ENCODE data around the gene MORN2.

MORN2 gene

GRCh38 chr2:38922389-38922788, 46.6 kb downstream of the MORN2 start:
- Histone ChIP-seq H3K36me3 (ENCODE audit: control insufficient read depth in 2 of 2, insufficient read depth in 1 of 2, low read length in 2 of 2) (no peaks in the 10 kb centered on the region), H3K4me3 (ENCODE audit: low read depth, low read length) (no peak overlapping the region), H3K27ac (ENCODE audit: extremely low read depth, low read depth, low read length) (no peak overlapping the region), H3K9me3 (ENCODE audit: control insufficient read depth, insufficient read depth, low read depth, low read length) (no peaks in the 10 kb centered on the region), H3K4me1 (ENCODE audit: control insufficient read depth, insufficient read depth, low read length) (no peaks in the 10 kb centered on the region)
- no peak for TF ChIP-seq ZNF707 (tag by site-specific recombination; IDR thresholded peaks at IDR 0.05)
- no peak for TF ChIP-seq ZNF624 (tag by site-specific recombination; IDR thresholded peaks at IDR 0.05)
- TF ChIP-seq ZNF792 (tag by site-specific recombination; IDR thresholded peaks at IDR 0.05) = no peak
- TF ChIP-seq ZNF791 (tag by site-specific recombination; IDR thresholded peaks at IDR 0.05) = no peak
- no peak for TF ChIP-seq ZNF548 (tag by site-specific recombination; IDR thresholded peaks at IDR 0.05)
- TF ChIP-seq ZNF664 (tag by site-specific recombination; IDR thresholded peaks at IDR 0.05) = peak; percentile 16; the same call in 1 of the 2 replicates
- ChIA-PET CTCF (interaction anchor here (1.5 kb wide), 1 partner anchor 26 kb away, joined by 3 read pairs; no protein-coding TSS in a partner anchor), POLR2A (no interaction called here)

- H3K27ac ChIP-seq (ENCODE audit: extremely low read depth, low read depth, low read length) = no peak overlapping the region
- TF ChIP-seq KLF8 (tag by site-specific recombination; IDR thresholded peaks at IDR 0.05) (no peak), ZNF26 (tag by site-specific recombination; IDR thresholded peaks at IDR 0.05) (no peak), ZNF280C (tag by site-specific recombination; IDR thresholded peaks at IDR 0.05) (no peak), KLF7 (tag by site-specific recombination; IDR thresholded peaks at IDR 0.05; ENCODE audit: borderline replicate concordance) (no peak), ZNF335 (tag by site-specific recombination; conservative IDR thresholded peaks at IDR 0.05) (no peak), ZNF518A (tag by site-specific recombination; conservative IDR thresholded peaks at IDR 0.05; ENCODE audit: low read depth) (no peak), ZNF600 (tag by site-specific recombination; IDR thresholded peaks at IDR 0.05) (no peak), ZSCAN4 (tag by site-specific recombination; IDR thresholded peaks at IDR 0.05) (no peak), ZNF513 (tag by site-specific recombination; IDR thresholded peaks at IDR 0.05) (no peak), ZBTB48 (tag by site-specific recombination; IDR thresholded peaks at IDR 0.05) (no peak), SALL2 (tag by site-specific recombination; IDR thresholded peaks at IDR 0.05; ENCODE audit: borderline replicate concordance) (no peak), ZNF707 (tag by site-specific recombination; IDR thresholded peaks at IDR 0.05) (no peak), ZNF701 (tag by site-specific recombination; IDR thresholded peaks at IDR 0.05) (no peak)
- H3K36me3 ChIP-seq (ENCODE audit: control insufficient read depth in 2 of 2, insufficient read depth in 1 of 2, low read length in 2 of 2) = no peaks in the 10 kb centered on the region
- no peaks in the 10 kb centered on the region for H3K4me1 ChIP-seq (ENCODE audit: control insufficient read depth, insufficient read depth, low read length)
- ChIA-PET POLR2A (no interaction called here), CTCF (interaction anchor here (1.5 kb wide), 1 partner anchor 25 kb away, joined by 3 read pairs; no protein-coding TSS in a partner anchor)
- H3K9me3 ChIP-seq (ENCODE audit: control insufficient read depth, insufficient read depth, low read depth, low read length) = no peaks in the 10 kb centered on the region
- H3K4me3 ChIP-seq (ENCODE audit: low read depth, low read length) = no peak overlapping the region
Measured at GRCh38 chr2:38922902-38923301, 47.1 kb downstream of the MORN2 start.

All from HEK293 (cell line).